Measurements from ENCODE around the gene SESN2.

The SESN2 gene

DNA sequence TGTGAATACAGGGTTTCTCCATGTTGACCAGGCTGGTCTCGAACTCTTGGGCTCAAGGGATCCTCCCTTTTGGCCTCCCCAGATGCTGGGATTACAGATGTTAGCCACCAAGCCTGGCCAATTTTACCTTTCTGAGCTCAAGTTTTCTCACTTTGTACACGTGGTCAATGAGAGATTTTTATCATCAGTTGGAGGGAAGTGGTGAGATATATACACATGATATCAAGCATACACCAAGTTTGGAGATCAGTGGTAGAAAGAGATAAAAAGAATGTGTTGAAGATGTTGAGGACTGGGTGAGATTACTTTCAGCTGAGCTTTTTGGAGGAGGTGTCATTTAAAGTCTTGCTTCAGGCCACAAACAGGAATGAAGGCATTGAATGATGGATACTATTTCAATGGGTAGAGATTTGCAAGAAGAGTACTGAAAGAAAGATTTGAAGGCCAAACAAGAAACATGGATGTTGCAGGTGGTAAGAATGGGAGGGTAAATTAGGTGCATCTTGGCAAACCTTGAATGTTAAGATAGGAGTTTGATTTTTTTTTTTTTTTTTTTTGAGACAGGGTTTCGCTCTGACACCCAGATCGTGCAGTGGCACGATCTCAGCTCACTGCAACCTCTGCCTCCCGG lies 3.0 kb upstream of the SESN2 start:
- H2BK120ac ChIP-seq (ENCODE audit: low read depth, low read length) = no peak overlapping the region
- 95% methylated on average over 6 of the region's 6 CpGs for WGBS

DNA sequence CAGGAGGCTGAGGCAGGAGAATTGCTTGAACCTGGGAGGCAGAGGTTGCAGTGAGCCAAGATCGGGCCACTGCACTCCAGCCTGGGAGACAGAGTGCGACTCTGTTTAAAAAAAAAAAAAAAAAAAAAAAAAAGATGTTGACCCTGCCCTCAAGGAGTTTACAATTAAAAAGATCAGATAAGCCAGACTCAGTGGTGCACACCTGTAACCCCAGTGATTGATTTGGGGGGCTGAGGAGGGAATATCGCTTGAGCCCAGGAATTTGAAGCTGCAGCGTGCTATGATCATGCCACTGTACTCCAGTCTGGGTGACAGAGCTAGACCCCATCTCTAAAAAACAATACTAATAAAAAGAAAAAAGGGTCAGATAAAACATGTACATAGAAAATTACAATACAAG lies 1.6 kb upstream of the SESN2 start:
- WGBS = no CpG with 5 or more reads among the region's 4 CpGs
- no peak overlapping the region for H3K14ac ChIP-seq (ENCODE audit: low read length in 2 of 2)
- no peak for DNase-seq
- no peaks in the 10 kb centered on the region for H3K36me3 ChIP-seq (ENCODE audit: control insufficient read depth in 1 of 2, insufficient read depth in 2 of 2, low read depth in 1 of 2, low read length in 2 of 2)
- H4K8ac ChIP-seq (ENCODE audit: low read length) = no peak overlapping the region
- no peaks in the 10 kb centered on the region for H3K9me3 ChIP-seq (ENCODE audit: control insufficient read depth, low read length)
- H2BK5ac ChIP-seq (ENCODE audit: low read depth, low read length, poor library complexity, severe bottlenecking) = no peak overlapping the region
- H3K4me2 ChIP-seq (ENCODE audit: low read length, poor library complexity, severe bottlenecking) = no peak overlapping the region
- no peak overlapping the region for H2BK15ac ChIP-seq (ENCODE audit: low read depth, poor library complexity, severe bottlenecking)
- H2AK5ac ChIP-seq (ENCODE audit: low read length, severe bottlenecking) = no peak overlapping the region
- no peaks in the 10 kb centered on the region for H3K27me3 ChIP-seq (ENCODE audit: control insufficient read depth in 1 of 2, insufficient read depth in 1 of 2, low read length in 2 of 2)
- H3K4me3 ChIP-seq (ENCODE audit: insufficient read depth in 1 of 2, low read depth in 1 of 2, low read length in 2 of 2) = no peak overlapping the region
- H3K27ac ChIP-seq (ENCODE audit: low read length, poor library complexity, severe bottlenecking) = no peak overlapping the region
- no peak overlapping the region for H3K23ac ChIP-seq (ENCODE audit: low read length in 2 of 2)
- H4K91ac ChIP-seq (ENCODE audit: low read length) = no peak overlapping the region
- H2AFZ ChIP-seq (ENCODE audit: low read depth, low read length) = no peak overlapping the region
- H3K9ac ChIP-seq (ENCODE audit: low read length) = peak overlapping the region; percentile 98
- no peak overlapping the region for H2BK120ac ChIP-seq (ENCODE audit: low read depth, low read length)
- peak overlapping the region in 1 of 2 experiments; percentile 16 for H3K4ac ChIP-seq (ENCODE audit: low read depth in 1 of 2, low read length in 2 of 2)
- H3K18ac ChIP-seq (ENCODE audit: low read depth in 1 of 2, low read length in 2 of 2) = no peak overlapping the region
- H3K79me1 ChIP-seq (replicated peaks; ENCODE audit: low read length, poor library complexity, severe bottlenecking) = peaks cover 3% of the 10 kb centered on the region
- peaks cover 11% of the 10 kb centered on the region for H3K4me1 ChIP-seq (ENCODE audit: control insufficient read depth, insufficient read depth, low read depth, low read length)
- H2BK12ac ChIP-seq (ENCODE audit: low read length in 2 of 2) = no peak overlapping the region

More for the DNA sequence above, 3.0 kb upstream of the SESN2 start:
- peaks cover 4% of the 10 kb centered on the region for H3K4me1 ChIP-seq (ENCODE audit: control insufficient read depth, insufficient read depth, low read depth, low read length)
- H3K18ac ChIP-seq (ENCODE audit: low read depth in 1 of 2, low read length in 2 of 2) = no peak overlapping the region
- H2AFZ ChIP-seq (ENCODE audit: low read depth, low read length) = no peak overlapping the region
- H4K8ac ChIP-seq (ENCODE audit: low read length) = no peak overlapping the region
- H2BK12ac ChIP-seq (ENCODE audit: low read length in 2 of 2) = no peak overlapping the region
- no peak overlapping the region for H3K14ac ChIP-seq (ENCODE audit: low read length in 2 of 2)
- no peak overlapping the region for H3K9ac ChIP-seq (ENCODE audit: low read length)
- no peaks in the 10 kb centered on the region for H3K9me3 ChIP-seq (ENCODE audit: control insufficient read depth, low read length)
- no peak overlapping the region for H3K27ac ChIP-seq (ENCODE audit: low read length, poor library complexity, severe bottlenecking)
- DNase-seq = no peak
- H2BK15ac ChIP-seq (ENCODE audit: low read depth, poor library complexity, severe bottlenecking) = no peak overlapping the region
- H2AK5ac ChIP-seq (ENCODE audit: low read length, severe bottlenecking) = no peak overlapping the region
- H3K4me3 ChIP-seq (ENCODE audit: insufficient read depth in 1 of 2, low read depth in 1 of 2, low read length in 2 of 2) = no peak overlapping the region
- no peak overlapping the region for H3K4me2 ChIP-seq (ENCODE audit: low read length, poor library complexity, severe bottlenecking)
- H3K4ac ChIP-seq (ENCODE audit: low read depth in 1 of 2, low read length in 2 of 2) = no peak overlapping the region
- no peak overlapping the region for H2BK5ac ChIP-seq (ENCODE audit: low read depth, low read length, poor library complexity, severe bottlenecking)
- no peak overlapping the region for H3K23ac ChIP-seq (ENCODE audit: low read length in 2 of 2)
- no peak overlapping the region for H4K91ac ChIP-seq (ENCODE audit: low read length)
- no peaks in the 10 kb centered on the region for H3K27me3 ChIP-seq (ENCODE audit: control insufficient read depth in 1 of 2, insufficient read depth in 1 of 2, low read length in 2 of 2)
- no peaks in the 10 kb centered on the region for H3K36me3 ChIP-seq (ENCODE audit: control insufficient read depth in 1 of 2, insufficient read depth in 2 of 2, low read depth in 1 of 2, low read length in 2 of 2)
- H3K79me1 ChIP-seq (replicated peaks; ENCODE audit: low read length, poor library complexity, severe bottlenecking) = peaks cover 3% of the 10 kb centered on the region

DNA sequence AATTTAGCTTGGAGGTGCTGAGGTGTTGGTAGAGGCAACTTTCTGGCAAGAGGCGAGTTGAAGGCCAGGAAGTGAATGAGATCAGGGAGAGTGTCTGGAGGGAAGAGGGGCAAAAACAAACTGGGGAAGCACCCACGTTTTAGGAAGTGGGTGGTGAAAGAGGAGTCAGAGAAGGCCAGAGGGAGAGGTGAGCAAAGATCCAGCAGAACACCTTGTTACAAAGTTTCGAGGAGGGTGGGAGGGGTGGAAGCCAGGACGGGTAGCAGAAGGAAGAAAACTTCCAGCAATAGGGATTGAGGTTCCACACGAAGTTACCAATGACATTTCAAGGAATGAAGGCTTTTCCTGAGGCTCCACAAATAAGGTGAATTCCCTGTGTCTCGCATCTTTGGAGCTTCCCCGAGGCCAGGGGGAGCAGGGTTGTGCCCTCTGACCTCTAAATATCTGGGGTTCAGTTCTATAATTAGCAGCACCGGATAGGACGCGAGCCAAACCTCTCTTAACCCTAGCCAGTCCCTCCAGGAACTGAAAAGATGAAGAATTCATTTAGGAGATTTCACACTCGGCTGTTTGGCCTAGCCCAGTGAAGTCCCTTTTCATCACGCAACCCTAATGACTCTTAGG lies 578 bp upstream of the SESN2 start:
- no peak overlapping the region for H3K4me2 ChIP-seq (ENCODE audit: low read length, poor library complexity, severe bottlenecking)
- peak overlapping the region in 1 of 2 experiments; percentile 70 for H3K4me3 ChIP-seq (ENCODE audit: insufficient read depth in 1 of 2, low read depth in 1 of 2, low read length in 2 of 2)
- H3K9me3 ChIP-seq (ENCODE audit: control insufficient read depth, low read length) = no peaks in the 10 kb centered on the region
- H3K4me1 ChIP-seq (ENCODE audit: control insufficient read depth, insufficient read depth, low read depth, low read length) = peaks cover 16% of the 10 kb centered on the region
- peak overlapping the region in 1 of 2 experiments; percentile 33 for H2BK12ac ChIP-seq (ENCODE audit: low read length in 2 of 2)
- H4K8ac ChIP-seq (ENCODE audit: low read length) = no peak overlapping the region
- H2BK5ac ChIP-seq (ENCODE audit: low read depth, low read length, poor library complexity, severe bottlenecking) = no peak overlapping the region
- H2BK120ac ChIP-seq (ENCODE audit: low read depth, low read length) = peak overlapping the region; percentile 2
- DNase-seq = peak; percentile 26
- H3K4ac ChIP-seq (ENCODE audit: low read depth in 1 of 2, low read length in 2 of 2) = peak overlapping the region in 1 of 2 experiments; percentile 61
- H3K27ac ChIP-seq (ENCODE audit: low read length, poor library complexity, severe bottlenecking) = no peak overlapping the region
- peaks cover 3% of the 10 kb centered on the region for H3K79me1 ChIP-seq (replicated peaks; ENCODE audit: low read length, poor library complexity, severe bottlenecking)
- no peak overlapping the region for H4K91ac ChIP-seq (ENCODE audit: low read length)
- H3K23ac ChIP-seq (ENCODE audit: low read length in 2 of 2) = no peak overlapping the region
- H2AFZ ChIP-seq (ENCODE audit: low read depth, low read length) = peak overlapping the region; percentile 36
- H2BK15ac ChIP-seq (ENCODE audit: low read depth, poor library complexity, severe bottlenecking) = no peak overlapping the region
- H3K27me3 ChIP-seq (ENCODE audit: control insufficient read depth in 1 of 2, insufficient read depth in 1 of 2, low read length in 2 of 2) = no peaks in the 10 kb centered on the region
- peaks cover 0 to 5% of the 10 kb centered on the region in 2 experiments for H3K36me3 ChIP-seq (ENCODE audit: control insufficient read depth in 1 of 2, insufficient read depth in 2 of 2, low read depth in 1 of 2, low read length in 2 of 2)
- WGBS = 41% methylated on average over 12 of the region's 12 CpGs
- peak overlapping the region; percentile 1 to 33 for H3K18ac ChIP-seq (ENCODE audit: low read depth in 1 of 2, low read length in 2 of 2)
- H3K9ac ChIP-seq (ENCODE audit: low read length) = peak overlapping the region; percentile 98
- H2AK5ac ChIP-seq (ENCODE audit: low read length, severe bottlenecking) = no peak overlapping the region
- H3K14ac ChIP-seq (ENCODE audit: low read length in 2 of 2) = no peak overlapping the region

DNA sequence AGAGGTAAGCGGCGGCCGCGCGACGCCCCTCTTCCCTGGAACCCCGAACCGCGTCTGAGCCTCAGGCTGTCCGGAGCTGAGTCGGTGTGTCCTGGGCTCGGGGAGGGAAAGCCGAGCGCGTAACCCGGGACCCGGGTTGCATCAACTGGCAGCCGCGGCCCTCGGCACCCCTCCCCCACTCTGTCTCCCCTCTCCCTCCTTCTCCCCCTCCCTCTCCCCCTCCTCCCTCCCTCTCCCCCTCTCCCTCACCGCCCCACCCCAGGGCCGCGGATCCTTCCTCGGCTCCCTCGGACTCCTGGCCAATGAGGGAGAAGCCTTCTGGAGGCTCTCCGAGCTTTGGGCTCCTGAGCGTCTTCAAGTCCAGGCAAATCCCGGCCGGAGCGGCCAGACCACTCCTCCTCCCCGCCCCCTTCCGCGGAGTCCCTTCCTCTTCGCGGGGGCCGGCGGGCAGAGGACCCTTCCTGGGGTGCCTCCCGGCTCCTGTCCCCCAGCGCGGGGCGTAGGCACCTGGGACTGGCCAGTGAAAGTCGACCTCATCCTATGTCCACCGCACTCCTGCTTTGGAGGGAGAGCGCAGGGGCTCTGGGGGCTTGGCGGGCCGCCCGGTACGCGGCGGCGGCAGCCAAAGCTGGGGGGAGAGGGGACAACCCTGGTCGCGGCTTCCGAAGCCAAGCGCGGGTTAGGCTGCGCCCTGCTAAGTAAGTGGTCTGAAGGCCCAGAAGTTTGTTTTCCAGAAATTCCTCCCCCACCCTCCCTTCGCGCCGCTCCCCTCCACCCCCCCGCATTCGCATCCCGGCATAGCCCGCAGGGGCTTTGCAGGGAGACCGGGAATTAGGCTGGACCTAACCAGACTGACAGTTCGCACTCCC lies 850 bp downstream of the SESN2 start:
- H3K18ac ChIP-seq (ENCODE audit: low read depth in 1 of 2, low read length in 2 of 2) = peak overlapping the region; percentile 58 to 97
- peak overlapping the region; percentile 76 for H4K91ac ChIP-seq (ENCODE audit: low read length)
- H3K9ac ChIP-seq (ENCODE audit: low read length) = peak overlapping the region; percentile 98
- peak overlapping the region; percentile 77 to 90 for H3K4ac ChIP-seq (ENCODE audit: low read depth in 1 of 2, low read length in 2 of 2)
- peaks cover 23% of the 10 kb centered on the region for H3K4me1 ChIP-seq (ENCODE audit: control insufficient read depth, insufficient read depth, low read depth, low read length)
- H3K79me1 ChIP-seq (replicated peaks; ENCODE audit: low read length, poor library complexity, severe bottlenecking) = peaks cover 3% of the 10 kb centered on the region
- peak overlapping the region in 1 of 2 experiments; percentile 99 for H3K14ac ChIP-seq (ENCODE audit: low read length in 2 of 2)
- H3K27me3 ChIP-seq (ENCODE audit: control insufficient read depth in 1 of 2, insufficient read depth in 1 of 2, low read length in 2 of 2) = no peaks in the 10 kb centered on the region
- peak overlapping the region; percentile 86 for H2BK5ac ChIP-seq (ENCODE audit: low read depth, low read length, poor library complexity, severe bottlenecking)
- peaks cover 0 to 5% of the 10 kb centered on the region in 2 experiments for H3K36me3 ChIP-seq (ENCODE audit: control insufficient read depth in 1 of 2, insufficient read depth in 2 of 2, low read depth in 1 of 2, low read length in 2 of 2)
- H2BK120ac ChIP-seq (ENCODE audit: low read depth, low read length) = peak overlapping the region; percentile 54
- peak overlapping the region; percentile 75 for H3K4me2 ChIP-seq (ENCODE audit: low read length, poor library complexity, severe bottlenecking)
- 1% methylated on average over 49 of the region's 66 CpGs for WGBS
- peak overlapping the region; percentile 86 to 93 for H3K4me3 ChIP-seq (ENCODE audit: insufficient read depth in 1 of 2, low read depth in 1 of 2, low read length in 2 of 2)
- H2AFZ ChIP-seq (ENCODE audit: low read depth, low read length) = peak overlapping the region; percentile 89
- no peaks in the 10 kb centered on the region for H3K9me3 ChIP-seq (ENCODE audit: control insufficient read depth, low read length)
- peak overlapping the region in 1 of 2 experiments; percentile 73 for H3K23ac ChIP-seq (ENCODE audit: low read length in 2 of 2)
- peak overlapping the region; percentile 93 for H2BK15ac ChIP-seq (ENCODE audit: low read depth, poor library complexity, severe bottlenecking)
- H3K27ac ChIP-seq (ENCODE audit: low read length, poor library complexity, severe bottlenecking) = peak overlapping the region; percentile 79
- no peak overlapping the region for H2AK5ac ChIP-seq (ENCODE audit: low read length, severe bottlenecking)
- peak; percentile 92 for DNase-seq
- H4K8ac ChIP-seq (ENCODE audit: low read length) = peak overlapping the region; percentile 31
- H2BK12ac ChIP-seq (ENCODE audit: low read length in 2 of 2) = peak overlapping the region in 1 of 2 experiments; percentile 68
